Cardiac fibroblast (primary cell): ENCODE measurements around the gene GMPPB.
A peak's percentile ranks its signal among the peaks of the same experiment; 100 is the strongest.
"Not testable (repeated sequence)": the region's sequence is repeated elsewhere in the genome, so short reads cannot be mapped to it uniquely, and the experiment has no call there.

ENCODE experiments used
- DNase-seq, 2 donors: peaks; one replicate each; pipeline versions ENCODE4 v3.0.0 to v3.0.0-alpha.2; 2010; ENCODE audit warnings: low read depth in 2 of 2
- H3K4me3 ChIP-seq, 2 donors: replicated peaks in 1 of 2; 1 replicate in 1 of 2; 2 replicates in 1 of 2; pipeline ENCODE4 v1.5.1; 2011; ENCODE audit warnings: low read depth in 2 of 2, low read length in 2 of 2, mild to moderate bottlenecking in 2 of 2, moderate library complexity in 1 of 2
- TF ChIP-seq, protein P1 (sequence below): IDR thresholded peaks from one replicate; pipeline ENCODE4 v1.5.1; 2011; ENCODE audit warnings: low read depth, mild to moderate bottlenecking, low read length, inconsistent platforms

Gene GMPPB

DNA sequence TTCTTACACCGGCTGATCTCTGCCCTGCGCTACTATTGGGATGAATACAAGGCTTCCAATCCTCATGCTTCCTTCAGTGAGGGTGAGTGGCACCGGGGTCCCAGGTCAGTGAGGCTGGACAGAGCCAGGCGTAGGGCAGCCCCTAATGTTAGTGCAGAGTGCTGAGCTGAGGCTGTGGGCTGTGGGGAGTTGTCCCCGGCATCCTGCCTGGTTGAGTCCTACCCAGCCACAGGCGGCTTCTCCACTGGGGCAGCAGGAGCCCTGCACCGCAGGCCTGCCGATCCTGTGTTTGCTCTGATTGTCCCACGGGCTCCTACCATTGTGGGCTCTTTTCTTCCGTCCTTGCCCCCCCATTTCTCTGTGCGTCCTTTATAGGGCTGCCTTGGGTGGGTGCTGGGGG, 21.1 kb downstream of the GMPPB start:
- TF ChIP-seq, protein P1, sequence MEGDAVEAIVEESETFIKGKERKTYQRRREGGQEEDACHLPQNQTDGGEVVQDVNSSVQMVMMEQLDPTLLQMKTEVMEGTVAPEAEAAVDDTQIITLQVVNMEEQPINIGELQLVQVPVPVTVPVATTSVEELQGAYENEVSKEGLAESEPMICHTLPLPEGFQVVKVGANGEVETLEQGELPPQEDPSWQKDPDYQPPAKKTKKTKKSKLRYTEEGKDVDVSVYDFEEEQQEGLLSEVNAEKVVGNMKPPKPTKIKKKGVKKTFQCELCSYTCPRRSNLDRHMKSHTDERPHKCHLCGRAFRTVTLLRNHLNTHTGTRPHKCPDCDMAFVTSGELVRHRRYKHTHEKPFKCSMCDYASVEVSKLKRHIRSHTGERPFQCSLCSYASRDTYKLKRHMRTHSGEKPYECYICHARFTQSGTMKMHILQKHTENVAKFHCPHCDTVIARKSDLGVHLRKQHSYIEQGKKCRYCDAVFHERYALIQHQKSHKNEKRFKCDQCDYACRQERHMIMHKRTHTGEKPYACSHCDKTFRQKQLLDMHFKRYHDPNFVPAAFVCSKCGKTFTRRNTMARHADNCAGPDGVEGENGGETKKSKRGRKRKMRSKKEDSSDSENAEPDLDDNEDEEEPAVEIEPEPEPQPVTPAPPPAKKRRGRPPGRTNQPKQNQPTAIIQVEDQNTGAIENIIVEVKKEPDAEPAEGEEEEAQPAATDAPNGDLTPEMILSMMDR: no peak
- H3K4me3 ChIP-seq: no peak overlapping the region
- no peak for DNase-seq

DNA sequence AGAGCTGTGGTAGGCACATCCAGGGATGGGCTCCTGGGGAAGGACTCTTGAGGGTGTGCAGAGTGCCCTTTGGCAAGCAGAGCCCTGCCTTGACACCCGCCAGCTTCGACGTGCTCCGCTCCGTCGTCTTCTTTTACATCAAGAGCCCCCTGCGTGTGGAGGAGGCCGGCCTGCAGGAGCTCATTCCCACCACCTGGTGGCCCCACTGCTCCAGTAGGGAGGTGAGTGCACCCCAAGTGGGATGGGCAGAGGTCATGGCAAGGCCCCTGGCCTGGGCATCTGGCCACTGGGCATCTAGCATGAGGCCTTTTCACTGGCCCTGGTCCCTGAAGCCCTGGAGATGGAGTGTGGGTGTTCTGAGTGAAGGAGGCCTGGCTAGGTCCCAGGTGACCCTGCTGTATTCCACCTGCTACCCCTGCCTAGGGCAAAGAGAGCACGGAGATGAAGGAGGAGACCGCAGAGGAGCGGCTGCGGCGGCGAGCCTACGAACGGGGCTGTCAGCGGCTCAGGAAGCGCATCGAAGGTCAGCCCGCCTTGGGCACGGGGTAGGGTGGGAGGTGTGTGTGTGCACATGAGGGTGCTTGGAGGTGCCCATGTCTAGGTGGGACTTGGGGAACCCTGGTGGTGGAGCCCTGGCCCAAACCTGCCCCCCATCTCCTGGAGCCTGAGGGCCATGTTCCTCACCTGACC, 22.2 kb downstream of the GMPPB start:
- TF ChIP-seq, protein P1: peak; percentile 67
- no peak overlapping the region for H3K4me3 ChIP-seq
- no peak for DNase-seq

DNA sequence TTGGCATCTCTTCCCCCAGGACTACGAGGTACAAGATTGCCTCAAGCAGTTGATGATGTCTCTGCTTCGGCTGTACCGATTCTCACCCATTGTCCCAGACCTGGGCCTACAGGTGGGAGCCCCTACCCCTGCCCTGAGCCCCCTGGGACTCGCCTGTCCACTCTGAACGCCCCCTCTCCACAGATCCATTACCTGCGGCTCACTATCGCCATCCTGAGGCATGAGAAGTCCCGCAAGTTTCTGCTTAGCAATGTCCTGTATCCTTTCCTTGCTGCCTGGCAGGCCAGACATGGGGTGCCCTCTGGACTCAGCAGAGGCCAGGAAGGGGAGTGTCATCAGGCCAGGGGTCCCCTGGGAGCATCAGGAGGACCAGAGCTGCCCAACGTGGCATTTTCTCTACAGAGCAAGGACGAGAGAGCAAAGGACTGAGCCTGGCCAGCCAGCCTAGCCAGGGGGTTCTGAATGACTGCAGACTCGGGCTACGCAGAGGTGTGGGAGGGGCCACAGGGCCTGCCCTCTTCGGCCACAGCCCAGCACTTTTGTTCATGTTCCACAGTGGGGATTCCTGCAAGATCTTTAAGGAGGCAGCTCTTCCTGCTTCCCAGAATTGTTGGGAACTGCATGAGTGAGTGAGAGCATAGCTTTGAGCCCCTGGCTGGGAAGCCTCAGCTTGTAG, 23.2 kb downstream of the GMPPB start:
- no peak for DNase-seq
- TF ChIP-seq, protein P1: peak; percentile 9
- no peak overlapping the region for H3K4me3 ChIP-seq

DNA sequence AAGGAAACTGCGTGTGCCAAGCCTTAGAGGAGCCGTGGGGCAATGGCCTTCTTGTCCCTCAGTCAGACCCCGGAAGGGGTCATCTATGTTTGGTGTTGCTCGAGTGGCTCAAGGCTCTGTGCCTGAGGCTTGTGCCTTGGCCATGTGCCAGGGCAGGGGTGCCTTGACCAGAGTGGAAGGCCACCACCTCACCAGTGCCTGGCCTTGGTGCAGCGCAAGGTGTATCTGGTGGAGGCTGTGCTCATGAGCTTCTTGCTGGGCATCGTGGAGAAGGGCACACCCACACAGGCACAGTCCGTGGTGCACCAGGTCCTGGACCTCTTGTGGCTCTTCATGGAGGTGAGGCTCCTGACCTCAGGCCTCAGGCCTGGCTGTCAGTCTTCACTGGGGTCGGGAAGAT, 23.7 kb downstream of the GMPPB start:
- no peak overlapping the region for H3K4me3 ChIP-seq
- DNase-seq: no peak
- TF ChIP-seq, protein P1: no peak

DNA sequence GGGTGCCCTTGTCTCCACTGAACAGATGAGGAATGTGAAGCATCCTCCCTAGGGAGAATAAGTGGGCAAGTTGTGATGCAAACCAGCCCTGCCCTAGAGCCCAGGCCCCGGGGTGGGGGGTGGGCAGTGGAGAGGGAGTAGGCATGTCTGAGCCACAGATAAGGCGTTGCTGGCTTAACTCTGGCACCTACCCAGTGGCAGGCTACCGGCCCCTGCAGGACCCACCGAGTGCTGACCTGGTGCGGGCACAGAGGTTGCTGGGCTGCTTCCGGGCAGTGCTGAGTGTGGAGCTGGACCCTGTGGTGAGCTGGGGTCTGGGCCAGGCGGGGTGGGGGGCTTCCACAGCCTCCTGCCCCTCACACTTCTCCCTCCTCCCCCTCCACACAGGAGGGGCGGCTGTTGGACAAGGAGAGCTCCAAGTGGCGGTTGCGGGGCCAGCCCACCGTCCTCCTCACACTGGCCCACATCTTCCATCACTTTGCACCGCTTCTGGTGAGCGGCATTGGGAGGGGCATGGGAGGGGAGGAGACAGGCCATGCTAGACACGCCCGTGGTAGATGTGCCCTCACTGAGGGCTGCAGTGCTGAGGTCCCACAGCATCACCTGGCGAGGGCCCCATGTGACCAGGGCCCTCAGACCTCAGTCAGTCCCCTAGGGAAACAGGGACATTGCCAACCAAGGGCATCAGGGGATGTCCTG, 24.3 kb downstream of the GMPPB start:
- TF ChIP-seq, protein P1: no peak
- DNase-seq: peak in 1 of 2 donors; percentile 56
- H3K4me3 ChIP-seq: no peak overlapping the region

DNA sequence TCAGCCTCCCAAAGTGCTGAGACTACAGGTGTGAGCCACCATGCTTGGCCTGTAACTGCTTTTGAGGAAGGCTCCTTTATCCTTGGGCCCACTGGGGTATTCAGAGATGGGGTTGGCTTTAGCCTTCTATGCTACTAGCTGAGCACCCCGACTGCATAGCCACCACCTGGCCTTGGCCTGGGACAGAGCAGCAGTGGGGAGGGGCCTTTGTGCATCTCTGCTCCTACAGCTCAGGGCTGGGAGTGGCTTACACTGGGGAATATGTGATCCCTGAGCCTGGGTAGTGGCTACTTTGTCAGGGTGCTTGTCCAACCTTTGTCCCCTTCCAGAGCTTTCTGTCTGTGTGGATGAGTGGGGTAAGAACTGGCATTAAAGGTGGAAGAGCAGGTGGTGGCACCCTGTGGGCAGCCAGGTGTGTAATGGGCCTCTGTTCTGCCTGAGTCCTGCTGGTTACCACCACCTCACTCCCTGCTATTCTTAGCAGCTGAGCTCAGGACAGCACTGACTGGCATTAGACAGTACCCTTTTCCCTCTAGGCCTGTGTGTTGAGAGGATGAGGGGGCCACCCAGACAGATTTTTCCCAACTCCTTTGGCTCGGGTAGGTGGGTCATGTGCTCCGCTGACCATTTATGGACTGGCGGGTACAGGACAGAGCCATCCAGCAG, 28.3 kb downstream of the GMPPB start:
- not testable (repeated sequence) for H3K4me3 ChIP-seq

DNA sequence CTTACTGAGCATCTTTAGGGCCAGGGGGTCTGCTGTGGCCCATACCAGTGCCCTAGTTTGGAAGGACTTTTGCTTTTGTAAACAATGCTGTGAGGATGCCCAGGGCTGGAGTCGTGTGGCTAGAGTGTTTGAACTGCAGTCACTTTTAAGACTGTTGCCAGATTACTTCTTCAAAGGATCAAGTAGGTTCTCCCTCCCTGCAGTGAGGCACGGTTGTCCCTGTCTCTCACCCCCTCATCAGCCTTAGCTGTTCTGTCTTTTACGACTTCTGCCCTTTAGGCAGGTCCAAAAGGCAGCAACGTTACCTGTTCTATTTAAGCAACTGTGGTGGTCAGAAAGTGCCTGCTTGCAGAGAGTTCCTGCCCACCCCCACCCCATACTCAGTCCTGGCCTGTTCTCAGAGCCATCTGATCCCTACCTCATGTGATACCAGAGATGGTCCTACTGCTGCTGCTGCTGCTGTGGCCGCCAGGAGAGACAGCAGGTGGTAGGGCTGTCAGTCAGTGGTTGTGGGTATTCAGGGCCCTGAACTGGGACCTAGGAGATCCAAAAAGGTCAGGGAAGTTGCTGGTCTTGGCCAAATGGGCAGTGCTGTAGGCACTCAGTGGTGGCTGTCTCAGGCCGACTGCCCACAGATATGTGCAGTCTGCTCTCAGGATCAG, 29.2 kb downstream of the GMPPB start:
- DNase-seq: not testable (repeated sequence)

More for the DNA sequence above, 28.3 kb downstream of the GMPPB start:
- DNase-seq: not testable (repeated sequence)

DNA sequence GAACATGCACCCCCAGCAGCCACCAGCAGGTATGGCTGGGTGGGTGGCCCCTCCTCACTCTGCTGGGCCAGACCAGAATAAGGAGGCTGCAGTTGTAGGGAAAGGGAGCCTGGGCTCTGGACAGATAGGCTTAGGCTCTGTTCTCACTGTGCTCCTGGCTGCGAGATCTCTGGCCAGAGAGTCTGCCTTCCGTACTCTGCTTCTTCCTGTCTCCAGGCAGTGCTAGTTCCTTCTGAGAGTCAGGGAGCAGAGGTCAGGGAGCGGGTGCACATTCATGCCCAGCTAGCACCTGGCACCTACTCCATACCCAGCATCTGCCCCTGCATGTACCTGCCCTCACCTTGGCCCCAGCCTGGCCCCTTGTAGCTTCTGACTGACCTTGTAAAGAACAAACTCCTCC, 32.3 kb downstream of the GMPPB start:
- not testable (repeated sequence) for DNase-seq, H3K4me3 ChIP-seq

More for the DNA sequence above, 29.2 kb downstream of the GMPPB start:
- H3K4me3 ChIP-seq: not testable (repeated sequence)

DNA sequence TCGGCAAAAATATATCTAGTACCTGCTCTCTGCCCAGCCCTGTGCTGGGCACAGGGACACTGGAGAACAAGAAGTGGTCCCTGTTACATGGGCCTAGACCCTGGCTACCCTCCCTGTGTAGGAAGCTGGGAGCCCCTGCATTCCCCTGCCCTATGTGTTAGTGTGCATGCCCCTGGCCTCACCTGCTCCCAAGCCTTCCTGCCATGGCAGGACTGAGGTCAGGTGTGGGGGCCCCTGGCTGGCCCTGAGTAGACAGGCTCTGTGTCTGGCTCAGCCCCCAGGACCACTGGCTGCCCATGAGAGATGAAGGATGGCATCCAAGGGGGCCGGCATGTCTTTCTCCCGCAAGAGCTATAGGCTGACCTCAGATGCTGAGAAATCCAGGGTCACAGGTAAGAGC, 32.9 kb downstream of the GMPPB start:
- not testable (repeated sequence) for H3K4me3 ChIP-seq, DNase-seq

DNA sequence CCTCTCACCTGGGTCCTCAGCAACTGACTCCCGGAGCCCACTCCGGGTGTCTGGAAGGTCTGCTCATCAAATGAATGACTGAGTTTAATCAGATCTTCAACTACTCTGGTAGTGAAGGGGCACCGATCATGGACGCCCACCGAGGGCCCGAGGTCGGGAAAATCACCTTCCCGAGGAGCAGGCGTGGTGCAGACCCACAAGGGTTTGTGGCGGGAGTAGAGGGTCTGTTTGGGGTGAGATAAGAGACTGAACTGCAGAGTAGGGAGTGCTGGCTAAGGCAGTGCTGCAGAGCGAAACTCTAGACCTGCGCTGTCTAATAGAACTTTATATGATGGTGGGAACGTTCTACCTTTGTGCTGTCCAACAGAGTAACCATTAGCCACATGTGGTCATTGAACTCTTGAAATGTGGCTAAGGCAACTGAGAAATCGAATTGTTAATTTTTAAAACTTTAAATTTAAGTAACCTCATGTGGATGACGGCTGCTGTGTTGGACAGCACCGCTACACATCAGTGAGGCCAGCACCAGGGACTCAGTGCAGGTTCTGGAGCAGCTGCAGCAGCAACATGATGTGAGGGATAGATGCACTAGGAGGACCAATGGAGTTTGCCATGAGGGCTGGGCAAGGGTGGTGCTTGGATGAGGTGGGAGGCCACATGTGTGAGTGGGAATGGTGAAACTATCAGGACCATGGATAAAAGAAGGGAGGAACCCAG, 33.7 kb downstream of the GMPPB start:
- DNase-seq: not testable (repeated sequence)

More for the DNA sequence above, 33.7 kb downstream of the GMPPB start:
- peak overlapping the region; percentile 74 to 98 for H3K4me3 ChIP-seq
